Stomach (tissue), 9 donors: ENCODE measurements around the gene NT5C. TPM values are rescaled to one million over a fixed set of nuclear protein-coding genes. Genes with fewer than 3 reads are reported as not detected.

Source experiments
- DNase-seq, 2 donors: peaks; one replicate each; pipeline versions ENCODE4 v3.0.0 to v3.0.0-alpha.2; 2013 to 2019
- H3K27ac ChIP-seq, 5 donors: fragments of 200-600 bp in 4 of 5; sonication (generic) in 4 of 5; one replicate each; pipeline ENCODE4 v1.5.1; 2013 to 2019; ENCODE audit warnings: mild to moderate bottlenecking in 1 of 5, moderate library complexity in 1 of 5
- H3K27me3 ChIP-seq, 3 donors: fragments of 200-600 bp; sonication (generic); one replicate each; pipeline ENCODE4 v1.5.1; 2017 to 2019; ENCODE audit warnings: mixed run types in 1 of 3
- H3K36me3 ChIP-seq, 4 donors: fragments of 200-600 bp; sonication (generic); 1 replicate in 3 of 4; 2 replicates in 1 of 4; pipeline ENCODE4 v1.5.1; 2016 to 2019
- H3K4me1 ChIP-seq, 4 donors: fragments of 200-600 bp; sonication (generic); one replicate each; pipeline ENCODE4 v1.5.1; 2016 to 2019
- H3K4me3 ChIP-seq, 4 donors: fragments of 200-600 bp; sonication (generic) in 3 of 4; one replicate each; pipeline ENCODE4 v1.5.1; 2016 to 2019; ENCODE audit warnings: mild to moderate bottlenecking in 1 of 4
- H3K9me3 ChIP-seq, 4 donors: fragments of 200-600 bp; sonication (generic); one replicate each; pipeline ENCODE4 v1.5.1; 2016 to 2019
- EP300 ChIP-seq: sonication (generic); formaldehyde crosslinking; IDR thresholded peaks from one replicate; pipeline ENCODE4 v1.6.1; 2017; ENCODE audit warnings: antibody characterized with exemption
- POLR2A ChIP-seq, 4 donors: fragments of 450-650 bp; IDR thresholded peaks; one replicate each; pipeline ENCODE4 v1.6.1; 2016; ENCODE audit warnings: antibody characterized with exemption in 4 of 4, control low read depth in 2 of 4, mild to moderate bottlenecking in 1 of 4, moderate library complexity in 1 of 4
- POLR2AphosphoS5 ChIP-seq, 3 donors: sonication (generic); formaldehyde crosslinking; IDR thresholded peaks; one replicate each; pipeline ENCODE4 v1.6.1; 2016; ENCODE audit warnings: antibody characterized with exemption in 3 of 3
- WGBS, 5 donors: extraction: QIAGEN DNeasy Blood & Tissue Kit in 3 of 5; methylation state at CpG; one replicate each; pipeline versions ENCODE4 v1.1.5 to v1.1.7; 2013 to 2018; 5-methylcytosine and 5-hydroxymethylcytosine counted together
- intact Hi-C: fragments of 100-400 bp; cut with DNase I; formaldehyde crosslinking; loops from one replicate; pipeline ENCODE4 v1.15.1; 2023; ENCODE audit warnings: low total_unique reads
- polyA plus RNA-seq, 3 donors: library from polyadenylated mRNA; stranded (reverse); fragments of 200-250 nt; gene quantifications; one replicate each; pipeline ENCODE4 v1.2.3, GENCODE V29; 2013
- total RNA-seq, 5 donors: library from RNA; depleted of rRNA; stranded (reverse); fragments of >200 nt; gene quantifications; one replicate each; pipeline versions ENCODE4 v1.1.0 to v1.2.3, GENCODE V29; 2014 to 2016
- TF ChIP-seq, protein P1 (sequence below), 7 experiments: fragments of 450-650 bp in 4 of 7; fragments of 200-600 bp in 3 of 7; sonication (generic) in 3 of 7; IDR thresholded peaks; one replicate each; pipeline ENCODE4 v1.5.1; 2016 to 2019; ENCODE audit warnings: antibody characterized with exemption in 7 of 7, control low read depth in 2 of 7, mild to moderate bottlenecking in 1 of 7
- donor health status: healthy with polysubstance abuse.
- donor health status: Bipolar disorder and iron deficiency.
- donor health status: healthy.

NT5C gene
- total and polyA plus RNA-seq, 8 donors = 24.1 to 472 (median 119) TPM

DNA sequence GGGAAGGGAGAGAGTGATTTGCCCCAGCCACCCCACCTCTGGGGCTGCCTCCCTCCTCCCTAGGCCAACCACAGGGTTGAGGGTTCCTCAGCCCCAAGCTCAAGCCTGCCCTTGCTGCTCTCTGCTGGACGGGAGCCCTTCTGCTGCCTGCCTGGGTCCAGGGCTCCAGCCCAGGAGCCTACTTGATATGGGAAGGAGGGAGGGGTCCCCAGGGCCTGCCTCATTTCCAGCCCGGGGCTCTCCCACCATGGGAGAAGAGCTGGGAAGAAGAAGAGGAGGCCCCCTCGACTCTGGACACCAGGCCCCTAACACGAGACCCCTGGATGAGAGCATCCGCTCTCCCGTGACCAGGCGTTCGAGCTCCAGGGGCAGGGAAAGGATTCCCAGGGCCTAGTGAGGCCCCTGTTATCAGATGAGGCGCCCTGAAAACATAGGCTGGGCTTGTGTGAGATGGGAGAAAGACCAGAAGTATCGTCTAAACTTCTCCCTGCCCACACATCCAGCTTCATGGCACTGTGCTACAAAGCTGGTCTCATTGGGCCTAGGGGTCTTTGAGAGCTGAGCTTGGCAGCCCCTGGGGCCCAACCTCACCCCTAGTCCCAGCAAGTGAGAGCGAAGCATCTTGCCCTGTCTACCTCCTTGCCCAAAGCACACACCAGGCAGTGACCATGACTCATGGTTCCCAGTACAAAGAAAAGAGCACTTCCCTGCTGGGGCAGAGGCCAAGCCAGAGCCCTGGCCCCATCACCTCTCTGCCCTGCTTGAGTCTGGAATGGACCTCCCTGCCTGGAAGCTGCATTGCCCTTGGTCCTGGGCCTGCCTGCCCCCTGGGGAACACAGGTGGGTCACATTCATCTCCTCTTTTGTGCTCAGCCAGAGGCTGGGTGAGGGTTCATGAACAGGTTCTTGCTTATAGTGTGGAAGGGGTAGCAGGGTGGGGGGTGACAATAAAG lies 42.8 kb downstream of the NT5C start:
- DNase-seq = peak; percentile 60 to 71
- intact Hi-C loops = no loop called here
- no peaks in the 10 kb centered on the region for H3K36me3 ChIP-seq
- no peaks in the 10 kb centered on the region for H3K27me3 ChIP-seq
- peak overlapping the region; percentile 43 to 59 (median 52) for H3K4me3 ChIP-seq
- H3K27ac ChIP-seq = peak overlapping the region; percentile 86 to 95 (median 92)
- peak in 2 of 3 donors; percentile 79 to 86 for TF ChIP-seq POLR2AphosphoS5 (IDR thresholded peaks at IDR 0.05)
- TF ChIP-seq, protein P1, sequence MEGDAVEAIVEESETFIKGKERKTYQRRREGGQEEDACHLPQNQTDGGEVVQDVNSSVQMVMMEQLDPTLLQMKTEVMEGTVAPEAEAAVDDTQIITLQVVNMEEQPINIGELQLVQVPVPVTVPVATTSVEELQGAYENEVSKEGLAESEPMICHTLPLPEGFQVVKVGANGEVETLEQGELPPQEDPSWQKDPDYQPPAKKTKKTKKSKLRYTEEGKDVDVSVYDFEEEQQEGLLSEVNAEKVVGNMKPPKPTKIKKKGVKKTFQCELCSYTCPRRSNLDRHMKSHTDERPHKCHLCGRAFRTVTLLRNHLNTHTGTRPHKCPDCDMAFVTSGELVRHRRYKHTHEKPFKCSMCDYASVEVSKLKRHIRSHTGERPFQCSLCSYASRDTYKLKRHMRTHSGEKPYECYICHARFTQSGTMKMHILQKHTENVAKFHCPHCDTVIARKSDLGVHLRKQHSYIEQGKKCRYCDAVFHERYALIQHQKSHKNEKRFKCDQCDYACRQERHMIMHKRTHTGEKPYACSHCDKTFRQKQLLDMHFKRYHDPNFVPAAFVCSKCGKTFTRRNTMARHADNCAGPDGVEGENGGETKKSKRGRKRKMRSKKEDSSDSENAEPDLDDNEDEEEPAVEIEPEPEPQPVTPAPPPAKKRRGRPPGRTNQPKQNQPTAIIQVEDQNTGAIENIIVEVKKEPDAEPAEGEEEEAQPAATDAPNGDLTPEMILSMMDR (IDR thresholded peaks at IDR 0.05) = no peak
- TF ChIP-seq EP300 = no peak
- TF ChIP-seq POLR2A (IDR thresholded peaks at IDR 0.05) = peak in 1 of 4 donors; percentile 24
- no peaks in the 10 kb centered on the region for H3K9me3 ChIP-seq
- WGBS, 5 donors = 51 to 68% (median 59%) methylated on average over 5 to 11 of the region's 11 CpGs
- peaks cover 41 to 84% (median 65%) of the 10 kb centered on the region in 4 donors for H3K4me1 ChIP-seq

DNA sequence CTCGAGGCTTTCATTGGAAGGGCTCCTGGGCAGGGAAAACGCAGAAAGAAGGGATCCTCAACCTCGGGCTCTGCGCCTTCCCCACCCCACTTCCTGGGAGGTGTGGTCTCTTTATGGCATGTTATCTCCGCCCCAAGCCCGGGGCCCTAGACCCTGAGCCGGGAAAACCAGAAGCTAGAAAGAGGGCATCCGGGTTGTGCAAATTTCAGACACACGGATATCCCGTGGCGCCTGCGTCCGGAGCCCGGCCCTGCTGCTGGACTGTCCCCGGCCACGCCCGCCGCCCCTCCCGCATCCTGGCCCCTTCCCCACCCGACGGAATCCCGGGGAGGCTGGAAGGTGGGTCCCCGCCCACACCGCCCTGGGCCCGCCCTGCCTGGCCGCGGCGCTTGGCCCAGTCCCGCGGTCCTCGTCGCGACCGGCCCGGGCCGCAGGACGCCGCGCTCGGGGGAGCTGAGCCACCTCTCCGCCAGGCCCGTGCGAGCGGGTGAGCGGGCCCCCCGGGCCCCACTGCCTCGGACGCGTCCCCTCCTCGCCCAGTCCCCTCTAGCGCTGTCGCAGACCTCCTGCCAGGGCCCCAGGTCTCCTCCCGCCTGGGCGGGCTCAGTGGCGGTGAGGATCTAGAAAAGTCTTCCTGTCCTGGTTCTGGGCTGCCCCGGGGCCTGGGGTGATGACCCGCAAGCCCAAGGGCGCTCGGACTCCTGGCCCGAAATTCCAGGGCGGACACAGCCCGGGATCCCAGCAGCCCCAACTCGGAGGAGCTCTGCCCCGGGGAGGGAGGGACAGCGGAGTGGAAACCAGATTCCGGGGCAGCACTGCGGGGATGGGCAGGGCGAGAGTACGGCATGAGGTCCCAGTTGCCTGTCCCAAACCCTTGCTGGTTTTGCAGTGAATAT lies 43.7 kb downstream of the NT5C start, which contains the start of gene SLC16A5:
Gene SLC16A5, plus strand, starts transcription at position 397 of the 896 bp plus-strand sequence. CDS start 5,683 bp downstream, outside the sequence.
- Histone ChIP-seq H3K36me3 (no peaks in the 10 kb centered on the region), H3K27ac (peak within 1 kb of the TSS; percentile 86 to 95 (median 92)), H3K27me3 (no peaks in the 10 kb centered on the region), H3K4me3 (peak within 1 kb of the TSS; percentile 43 to 59 (median 52)), H3K4me1 (peaks cover 31 to 77% (median 56%) of the 10 kb centered on the region in 4 donors), H3K9me3 (no peaks in the 10 kb centered on the region)
- 2 to 6% (median 3%) methylated on average over 22 to 69 of the region's 69 CpGs for WGBS, 5 donors
- peak; percentile 85 to 96 for DNase-seq
- intact Hi-C loops = no loop called here
- TF ChIP-seq POLR2A (IDR thresholded peaks at IDR 0.05) = no peak
- TF ChIP-seq, protein P1 (IDR thresholded peaks at IDR 0.05) = no peak
- peak in 2 of 3 donors; percentile 71 to 77 for TF ChIP-seq POLR2AphosphoS5 (IDR thresholded peaks at IDR 0.05)
- TF ChIP-seq EP300 = no peak

DNA sequence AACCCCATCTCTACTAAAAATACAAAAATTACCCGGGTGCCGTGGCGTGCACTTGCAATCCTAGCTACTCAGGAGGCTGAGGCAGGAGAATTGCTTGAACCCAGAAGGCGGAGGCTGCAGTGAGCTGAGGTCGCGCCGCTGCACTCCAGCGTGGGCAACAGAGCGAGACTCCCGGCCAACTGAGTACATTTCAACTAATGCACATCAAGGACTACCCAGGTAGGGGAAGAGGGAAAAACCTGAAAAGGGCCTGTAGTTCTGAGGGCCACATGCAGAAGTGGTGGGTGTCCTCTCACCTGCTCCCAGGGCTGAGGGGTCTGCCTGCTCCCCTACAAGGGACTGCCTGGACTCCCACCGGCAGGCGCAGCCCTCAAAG lies 44.4 kb downstream of the NT5C start:
- H3K9me3 ChIP-seq = no peaks in the 10 kb centered on the region
- peak overlapping the region; percentile 43 to 59 (median 52) for H3K4me3 ChIP-seq
- H3K27ac ChIP-seq = peak overlapping the region; percentile 86 to 95 (median 92)
- no peak for DNase-seq
- intact Hi-C loops = no loop called here
- peaks cover 30 to 71% (median 50%) of the 10 kb centered on the region in 4 donors for H3K4me1 ChIP-seq
- TF ChIP-seq POLR2AphosphoS5 (IDR thresholded peaks at IDR 0.05) = no peak
- TF ChIP-seq, protein P1 (IDR thresholded peaks at IDR 0.05) = no peak
- TF ChIP-seq POLR2A (IDR thresholded peaks at IDR 0.05) = no peak
- no peak for TF ChIP-seq EP300
- no peaks in the 10 kb centered on the region for H3K36me3 ChIP-seq
- 23 to 86% (median 49%) methylated on average over 7 to 12 of the region's 12 CpGs for WGBS, 5 donors
- no peaks in the 10 kb centered on the region for H3K27me3 ChIP-seq
